SK-N-MC (cell line): ENCODE measurements around the gene RPUSD1.

ENCODE experiments used
- EZH2 ChIP-seq: fragments of 200-600 bp; sonication (generic); IDR thresholded peaks from one replicate; pipeline ENCODE4 v1.6.1; 2017; ENCODE audit warnings: antibody characterized with exemption
- FOXP2 ChIP-seq: optimal IDR thresholded peaks from 2 replicates; pipeline ENCODE3; 2011; ENCODE audit warnings: mild to moderate bottlenecking, moderate library complexity; ENCODE audit not compliant: insufficient read depth; ENCODE audit errors: extremely low read length, control extremely low read depth
- POLR2AphosphoS5 ChIP-seq: IDR thresholded peaks from 2 replicates; pipeline ENCODE4 v1.6.1; 2012; ENCODE audit warnings: mild to moderate bottlenecking, low read depth, low read length, borderline replicate concordance

DNA sequence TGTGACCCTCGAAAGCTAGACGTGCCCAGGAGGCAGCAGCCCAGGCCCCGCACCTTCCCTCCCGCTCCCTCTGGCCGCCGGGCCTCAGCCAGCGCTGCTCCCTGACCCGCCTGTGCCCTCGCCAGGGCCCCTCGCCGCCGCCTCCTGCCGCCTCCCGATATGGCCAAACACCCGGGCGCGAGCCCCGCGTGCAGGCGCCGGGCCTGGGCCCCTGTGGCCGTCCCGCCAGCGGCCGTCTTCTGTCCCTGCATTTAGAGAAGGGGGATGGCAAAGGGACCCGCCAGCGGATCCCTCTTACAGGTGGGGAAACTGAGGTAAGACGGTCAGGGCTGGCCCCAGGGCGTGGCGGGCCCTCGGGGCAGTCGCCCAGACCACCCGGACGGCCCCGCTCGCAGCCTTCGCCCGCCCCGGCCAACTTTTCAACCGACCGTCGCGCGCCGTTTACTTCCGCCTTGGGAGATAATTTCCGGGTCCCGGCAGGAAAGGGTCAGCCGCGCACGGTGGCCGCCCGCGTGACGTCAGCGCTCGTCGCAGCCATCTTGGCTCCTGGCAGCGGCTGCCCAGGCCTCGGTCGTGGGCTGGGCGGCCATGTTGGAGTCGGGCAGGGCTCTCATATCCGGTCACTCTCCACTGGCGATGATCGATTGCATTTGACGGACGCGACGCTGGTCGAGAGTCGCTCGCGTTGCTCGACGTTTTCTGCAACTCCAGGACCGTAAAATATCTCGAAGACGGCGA, 19.3 kb upstream of the RPUSD1 start:
- TF ChIP-seq EZH2 = no peak
- TF ChIP-seq POLR2AphosphoS5 = peak; percentile 42; the same call in 1 of the 2 replicates
- TF ChIP-seq FOXP2 = no peak
